ENCODE measurements around the gene OR2A7. TPM values are rescaled to one million over a fixed set of nuclear protein-coding genes. Genes with fewer than 3 reads are reported as not detected.
"Not testable (repeated sequence)": the region's sequence is repeated elsewhere in the genome, so short reads cannot be mapped to it uniquely, and the experiment has no call there.

OR2A7 gene
- polyA plus RNA-seq, 5 donors = 9.3 to 26.0 (median 13.8) TPM

DNA sequence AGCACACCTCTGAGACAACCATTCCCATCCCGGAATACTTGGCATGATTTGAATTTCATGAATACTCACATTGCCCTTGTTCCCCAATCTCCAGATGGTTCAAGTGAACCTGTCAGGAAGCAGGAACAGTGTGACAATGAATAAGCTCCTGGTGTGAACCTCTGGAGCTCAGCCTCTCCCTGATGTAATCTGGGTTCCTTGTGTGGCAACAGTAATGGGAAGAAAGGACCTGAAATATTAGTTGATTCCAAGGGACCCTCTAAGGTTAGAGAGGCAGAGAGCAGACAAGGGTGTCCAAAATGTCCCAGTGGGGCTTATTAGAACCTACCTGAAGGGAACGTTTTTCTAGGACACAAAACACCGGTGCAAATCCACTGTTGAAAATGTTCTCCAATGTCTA is 8.5 kb downstream of the OR2A7 start:
- no peak for DNase-seq

GRCh38 chr7:144255471-144255897 is 9.1 kb downstream of the OR2A7 start:
- no peak for DNase-seq

GRCh38 chr7:144252307-144252706 is 12.3 kb downstream of the OR2A7 start:
- not testable (repeated sequence) for DNase-seq

GRCh38 chr7:144247674-144248330 is 16.8 kb downstream of the OR2A7 start:
- DNase-seq = not testable (repeated sequence)

DNA sequence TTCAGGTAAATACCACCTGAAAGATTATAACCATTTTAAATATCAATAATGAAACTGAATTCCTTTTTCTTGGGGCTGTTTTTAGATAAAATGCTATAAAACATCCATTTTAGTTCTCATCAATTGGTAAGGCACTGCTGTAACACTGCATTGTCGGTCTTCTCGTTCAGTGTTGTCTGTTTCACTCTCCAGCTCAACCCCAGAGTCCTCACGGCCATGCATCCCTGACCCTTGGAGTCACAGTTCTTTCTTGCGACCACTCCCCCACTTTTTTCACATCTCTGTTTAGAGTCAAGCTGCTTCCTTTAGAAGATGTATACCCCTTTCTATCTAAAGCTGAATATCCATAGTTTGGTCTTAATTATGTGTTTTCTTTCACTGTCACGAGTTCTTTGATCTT is 17.6 kb downstream of the OR2A7 start:
- DNase-seq = not testable (repeated sequence)

DNA sequence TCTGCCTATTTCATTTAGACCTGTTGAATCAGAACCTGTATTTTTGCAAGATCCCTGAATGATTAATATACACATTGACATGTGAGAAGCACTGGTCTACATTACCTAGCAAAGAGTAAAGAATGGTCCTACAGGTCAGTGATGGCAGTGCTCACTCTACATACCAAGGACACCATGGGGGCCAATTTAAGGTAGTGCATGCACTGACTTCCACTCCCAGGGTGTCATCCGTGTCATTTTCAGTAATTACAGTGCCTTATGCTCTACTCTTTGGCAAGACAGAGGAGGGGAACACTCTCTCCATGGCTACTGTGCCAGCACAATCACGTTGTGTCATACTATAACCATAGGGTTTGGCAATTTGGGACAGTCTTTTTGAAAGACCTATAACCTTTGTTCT is 19.2 kb downstream of the OR2A7 start:
- not testable (repeated sequence) for DNase-seq

GRCh38 chr7:144239365-144239764 is 25.2 kb downstream of the OR2A7 start, which contains the start of gene OR2A42:
Gene OR2A42 (minus strand): TSS chr7:144239605. CDS start chr7:144232843, 6,762 bp downstream.
- DNase-seq = not testable (repeated sequence)

DNA sequence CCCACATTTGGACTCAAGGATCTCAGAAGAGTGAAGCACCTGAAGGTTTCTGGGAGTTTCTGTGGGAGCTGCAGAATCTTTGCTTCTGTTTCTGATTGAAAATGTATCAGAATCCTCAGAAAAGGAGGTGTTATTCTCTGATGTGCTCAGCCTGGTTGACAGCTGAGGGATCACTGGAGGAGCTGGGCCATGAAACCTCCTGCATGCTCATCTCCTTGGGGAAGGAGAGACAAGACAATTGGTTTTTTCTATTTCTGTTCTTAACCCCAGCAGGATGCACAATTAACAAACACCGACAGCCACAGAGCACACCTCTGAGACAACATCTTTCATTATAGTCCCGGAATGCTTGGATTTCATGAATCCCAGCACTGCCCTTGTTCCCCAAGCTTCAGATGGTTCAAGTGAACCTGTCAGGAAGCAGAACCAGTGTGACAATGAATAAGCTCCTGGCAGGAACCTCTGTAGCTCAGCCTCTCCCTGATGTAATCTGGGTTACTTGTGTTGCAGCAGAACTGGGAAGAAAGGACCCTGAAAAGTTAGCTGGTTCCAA is 26.0 kb downstream of the OR2A7 start:
- not testable (repeated sequence) for DNase-seq

- DNase-seq = not testable (repeated sequence)
These were observed 31.6 kb downstream of the OR2A7 start for GRCh38 chr7:144233039-144233438.

DNA sequence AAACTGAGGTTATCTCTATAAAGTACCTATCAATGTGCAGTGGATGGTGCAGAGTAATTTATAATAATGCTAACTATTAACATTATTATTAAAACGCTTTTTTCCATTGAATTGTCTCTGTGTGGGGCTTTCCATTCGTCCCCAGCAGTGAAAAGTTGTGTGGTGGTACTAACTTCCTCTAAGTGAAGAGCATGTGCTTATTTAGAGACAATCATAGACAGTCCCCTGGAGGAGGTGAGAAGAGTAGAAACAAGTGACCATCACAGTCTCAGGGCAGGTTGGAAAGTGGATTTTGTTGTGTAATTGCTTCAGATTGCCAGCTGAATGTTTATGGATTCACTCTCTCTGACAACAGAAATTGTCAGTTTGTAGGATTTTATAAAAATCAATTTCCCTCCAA is 33.6 kb downstream of the OR2A7 start:
- DNase-seq = not testable (repeated sequence)

DNA sequence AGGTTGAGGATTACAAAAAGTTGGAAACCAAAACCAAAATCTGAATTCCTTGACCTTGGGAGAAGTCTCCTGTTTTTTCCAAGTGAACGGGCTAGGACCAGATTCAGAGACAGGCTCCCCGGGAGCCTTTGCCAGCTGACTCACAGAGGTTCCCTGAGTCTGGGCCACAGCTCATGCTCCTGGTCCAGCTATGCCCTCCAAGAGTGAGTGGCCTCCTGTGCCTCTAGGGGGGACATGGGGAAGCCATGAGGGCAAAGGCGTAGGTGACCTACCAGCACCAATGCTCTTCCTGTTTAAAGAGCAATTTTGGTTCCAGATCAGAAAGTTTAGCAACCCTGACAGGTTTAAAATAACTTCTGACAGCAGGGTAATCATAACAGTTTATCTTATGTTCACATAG is 35.8 kb downstream of the OR2A7 start:
- DNase-seq = peak; percentile 4 to 6

GRCh38 chr7:144226866-144227265 is 37.7 kb downstream of the OR2A7 start:
- not testable (repeated sequence) for DNase-seq

- not testable (repeated sequence) for DNase-seq
These were observed 40.9 kb downstream of the OR2A7 start for GRCh38 chr7:144223675-144224074.

DNA sequence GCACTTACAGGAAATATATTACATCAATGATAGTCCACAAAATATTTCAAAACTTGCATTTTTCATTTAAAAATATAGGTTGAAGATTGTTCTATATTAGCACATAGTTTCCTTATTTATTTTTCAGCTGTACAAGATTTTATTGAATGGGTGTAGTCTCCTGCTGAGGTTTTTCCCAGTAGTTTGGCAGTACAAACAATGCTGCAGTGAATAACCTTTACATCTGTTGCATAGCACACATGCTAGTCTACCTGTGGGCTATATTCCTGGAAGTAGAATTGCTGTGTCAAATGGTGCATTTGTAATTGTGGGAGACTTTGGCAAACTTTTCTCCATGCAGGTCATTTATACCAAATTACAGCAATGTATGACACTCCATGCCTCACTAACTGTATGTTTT is 44.1 kb downstream of the OR2A7 start:
- not testable (repeated sequence) for DNase-seq

- not testable (repeated sequence) for DNase-seq
These were observed 45.4 kb downstream of the OR2A7 start for GRCh38 chr7:144219149-144219548.

DNA sequence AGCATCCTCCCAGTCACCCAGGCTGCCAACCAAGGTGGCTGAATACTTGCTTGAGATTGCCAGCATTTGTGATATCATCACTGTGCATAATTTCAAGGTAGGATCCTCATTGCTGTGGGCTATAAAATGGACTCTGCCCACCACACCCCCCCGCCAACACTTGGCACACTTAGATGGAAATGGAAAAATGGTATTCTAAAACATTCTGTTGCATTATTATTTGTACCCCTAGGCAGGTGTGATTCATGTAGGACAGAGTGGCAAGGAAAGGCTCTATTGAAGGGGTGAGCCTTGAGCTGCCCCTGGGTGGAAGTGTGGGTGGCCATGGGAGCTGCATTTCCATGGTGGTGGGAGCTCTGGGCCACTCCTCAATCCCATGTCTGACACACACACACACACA is 46.0 kb downstream of the OR2A7 start:
- not testable (repeated sequence) for DNase-seq

- not testable (repeated sequence) for DNase-seq
These were observed 47.4 kb downstream of the OR2A7 start for GRCh38 chr7:144217200-144217599.

Other genes with a start within 250 kb of the OR2A7 start
- gene OR2A5, start 215.8 kb downstream of the OR2A7 start, polyA plus RNA-seq (ENCODE audit: insufficient read depth in 1 of 5, insufficient read length in 5 of 5, low replicate concordance in 1 of 5) = under 1 TPM; 0.05 to 0.26 (median 0.15) TPM
- gene OR2A25, start 195.0 kb downstream of the OR2A7 start, polyA plus RNA-seq (ENCODE audit: insufficient read depth in 1 of 5, insufficient read length in 5 of 5, low replicate concordance in 1 of 5) = under 1 TPM in 2 of 5 donors, not detected in 3; 0.06 to 0.12 TPM
- under 1 TPM in 3 of 5 donors, not detected in 2; 0.03 to 0.09 (median 0.04) TPM for gene OR2A12, start 178.5 kb downstream of the OR2A7 start, polyA plus RNA-seq (ENCODE audit: insufficient read depth in 1 of 5, insufficient read length in 5 of 5, low replicate concordance in 1 of 5)
- gene OR2A2, start 155.2 kb downstream of the OR2A7 start, polyA plus RNA-seq (ENCODE audit: insufficient read depth in 1 of 5, insufficient read length in 5 of 5, low replicate concordance in 1 of 5) = not detected
- under 1 TPM in 1 of 5 donors, not detected in 4; 0.08 TPM for gene OR2A14, start 141.6 kb downstream of the OR2A7 start, polyA plus RNA-seq (ENCODE audit: insufficient read depth in 1 of 5, insufficient read length in 5 of 5, low replicate concordance in 1 of 5)
- gene CTAGE4, start 81.3 kb downstream of the OR2A7 start, polyA plus RNA-seq (ENCODE audit: insufficient read depth in 1 of 5, insufficient read length in 5 of 5, low replicate concordance in 1 of 5) = 10 to 100 TPM in 1 of 5 donors, 1 to 10 TPM in 4; 1.3 to 19.4 (median 7.2) TPM
- 10 to 100 TPM in 4 of 5 donors, 1 to 10 TPM in 1; 9.0 to 17.7 (median 15.8) TPM for gene ARHGEF35, start 69.0 kb downstream of the OR2A7 start, polyA plus RNA-seq (ENCODE audit: insufficient read depth in 1 of 5, insufficient read length in 5 of 5, low replicate concordance in 1 of 5)
- gene OR2A42, start 25.2 kb downstream of the OR2A7 start, polyA plus RNA-seq (ENCODE audit: insufficient read depth in 1 of 5, insufficient read length in 5 of 5, low replicate concordance in 1 of 5) = 1 to 10 TPM; 1.9 to 5.2 (median 2.4) TPM
- 1 to 10 TPM; 3.8 to 9.6 (median 5.8) TPM for gene CTAGE8, start 4.5 kb upstream of the OR2A7 start, polyA plus RNA-seq (ENCODE audit: insufficient read depth in 1 of 5, insufficient read length in 5 of 5, low replicate concordance in 1 of 5)
- 1 to 10 TPM in 4 of 5 donors, under 1 TPM in 1; 0.67 to 1.5 (median 1.4) TPM for gene OR2A1, start 47.6 kb upstream of the OR2A7 start, polyA plus RNA-seq (ENCODE audit: insufficient read depth in 1 of 5, insufficient read length in 5 of 5, low replicate concordance in 1 of 5)
- gene ARHGEF5, start 90.6 kb upstream of the OR2A7 start, polyA plus RNA-seq (ENCODE audit: insufficient read depth in 1 of 5, insufficient read length in 5 of 5, low replicate concordance in 1 of 5) = 10 to 100 TPM; 10.6 to 30.5 (median 20.3) TPM
- not detected for gene NOBOX, start 138.9 kb upstream of the OR2A7 start, polyA plus RNA-seq (ENCODE audit: insufficient read depth in 1 of 5, insufficient read length in 5 of 5, low replicate concordance in 1 of 5)

Data from right lung (tissue), 5 donors.